ENCODE data around the gene TFIP11. TPM values are rescaled to one million over a fixed set of nuclear protein-coding genes. Genes with fewer than 3 reads are reported as not detected.

Gene TFIP11
- total RNA-seq, 1 donor: 64.2 TPM

- H3K9me3 ChIP-seq (ENCODE audit: low read depth, low read length): no peaks in the 10 kb centered on the region
Observed at GRCh38 chr22:26445577-26446275, 66.5 kb downstream of the TFIP11 start.

GRCh38 chr22:26444777-26445176 lies 67.5 kb downstream of the TFIP11 start:
- no peak overlapping the region for H3K4me3 ChIP-seq (ENCODE audit: low read length)
- no peaks in the 10 kb centered on the region for H3K4me1 ChIP-seq (ENCODE audit: insufficient read depth, low read length)
- H3K27me3 ChIP-seq (ENCODE audit: insufficient read depth, low read length): no peaks in the 10 kb centered on the region
- no peaks in the 10 kb centered on the region for H3K9me3 ChIP-seq (ENCODE audit: low read depth, low read length)

More at GRCh38 chr22:26445577-26446275, 66.5 kb downstream of the TFIP11 start:
- H3K4me1 ChIP-seq (ENCODE audit: insufficient read depth, low read length): no peaks in the 10 kb centered on the region
- no peak overlapping the region for H3K4me3 ChIP-seq (ENCODE audit: low read length)
- no peaks in the 10 kb centered on the region for H3K27me3 ChIP-seq (ENCODE audit: insufficient read depth, low read length)

GRCh38 chr22:26443901-26444690 lies 68.2 kb downstream of the TFIP11 start:
- Histone ChIP-seq H3K27me3 (ENCODE audit: insufficient read depth, low read length) (no peaks in the 10 kb centered on the region), H3K4me1 (ENCODE audit: insufficient read depth, low read length) (no peaks in the 10 kb centered on the region), H3K9me3 (ENCODE audit: low read depth, low read length) (no peaks in the 10 kb centered on the region), H3K4me3 (ENCODE audit: low read length) (no peak overlapping the region)

- H3K27me3 ChIP-seq (ENCODE audit: insufficient read depth, low read length): no peaks in the 10 kb centered on the region
- H3K4me3 ChIP-seq (ENCODE audit: low read length): no peak overlapping the region
Observed at GRCh38 chr22:26442086-26442756, 70.1 kb downstream of the TFIP11 start.

More at GRCh38 chr22:26442086-26442756, 70.1 kb downstream of the TFIP11 start:
- H3K9me3 ChIP-seq (ENCODE audit: low read depth, low read length): no peaks in the 10 kb centered on the region
- no peaks in the 10 kb centered on the region for H3K4me1 ChIP-seq (ENCODE audit: insufficient read depth, low read length)

Other genes with a start within 250 kb of the TFIP11 start
- 2.7 TPM for gene ASPHD2, start 83.2 kb downstream of the TFIP11 start, total RNA-seq
- 56.8 TPM for gene HPS4, start 28.7 kb downstream of the TFIP11 start, total RNA-seq
- 13.3 TPM for gene SRRD, start 28.6 kb downstream of the TFIP11 start, total RNA-seq
- gene TPST2, start 77.7 kb upstream of the TFIP11 start, total RNA-seq: 35.9 TPM
- not detected for gene CRYBB1, start 105.6 kb upstream of the TFIP11 start, total RNA-seq
- not detected for gene CRYBA4, start 109.5 kb upstream of the TFIP11 start, total RNA-seq
- 15.8 TPM for gene MIAT, start 145.1 kb upstream of the TFIP11 start, total RNA-seq